Keratinocyte (primary cell): ENCODE results near the gene ANKRD17.

Experiments used
- CTCF ChIP-seq, 3 experiments: IDR thresholded peaks in 1 of 3; conservative IDR thresholded peaks in 1 of 3; optimal IDR thresholded peaks in 1 of 3; 2 replicates in 2 of 3; 3 replicates in 1 of 3; pipeline versions ENCODE3 to v1.5.1; 2011; ENCODE audit warnings: low read length in 3 of 3, mild to moderate bottlenecking in 3 of 3, moderate library complexity in 2 of 3, control low read depth in 1 of 3, inconsistent platforms in 1 of 3; ENCODE audit not compliant: insufficient read depth in 2 of 3; ENCODE audit errors: extremely low read depth in 1 of 3
- EZH2 ChIP-seq: IDR thresholded peaks from one replicate; pipeline ENCODE4 v1.6.1; 2012; ENCODE audit warnings: inconsistent platforms, mild to moderate bottlenecking, low read length, moderate library complexity

- no peak for TF ChIP-seq CTCF (optimal IDR thresholded peaks at IDR 0.05 in 1 of 3, IDR thresholded peaks at IDR 0.05 in 1 of 3, conservative IDR thresholded peaks at IDR 0.05 in 1 of 3; ENCODE audit: extremely low read depth in 1 of 3, insufficient read depth in 2 of 3, low read length in 3 of 3)
- TF ChIP-seq EZH2 = no peak
Measured at GRCh38 chr4:73098016-73098415, 160.6 kb downstream of the ANKRD17 start.
